Gastrocnemius medialis (tissue), 4 donors: Measurements from ENCODE around the gene CTBP2.

ENCODE experiments used
- CTCF ChIP-seq, 5 experiments: fragments of 450-650 bp in 3 of 5; fragments of 200-600 bp in 2 of 5; sonication (generic) in 2 of 5; IDR thresholded peaks in 4 of 5; conservative IDR thresholded peaks in 1 of 5; 1 replicate in 4 of 5; 2 replicates in 1 of 5; pipeline ENCODE4 v1.5.1; 2016 to 2019; ENCODE audit warnings: antibody characterized with exemption in 5 of 5, mild to moderate bottlenecking in 3 of 5, moderate library complexity in 3 of 5
- POLR2A ChIP-seq, 2 donors: fragments of 450-650 bp; IDR thresholded peaks; one replicate each; pipeline ENCODE4 v1.6.1; 2017; ENCODE audit warnings: antibody characterized with exemption in 2 of 2, mild to moderate bottlenecking in 2 of 2, moderate library complexity in 2 of 2

DNA sequence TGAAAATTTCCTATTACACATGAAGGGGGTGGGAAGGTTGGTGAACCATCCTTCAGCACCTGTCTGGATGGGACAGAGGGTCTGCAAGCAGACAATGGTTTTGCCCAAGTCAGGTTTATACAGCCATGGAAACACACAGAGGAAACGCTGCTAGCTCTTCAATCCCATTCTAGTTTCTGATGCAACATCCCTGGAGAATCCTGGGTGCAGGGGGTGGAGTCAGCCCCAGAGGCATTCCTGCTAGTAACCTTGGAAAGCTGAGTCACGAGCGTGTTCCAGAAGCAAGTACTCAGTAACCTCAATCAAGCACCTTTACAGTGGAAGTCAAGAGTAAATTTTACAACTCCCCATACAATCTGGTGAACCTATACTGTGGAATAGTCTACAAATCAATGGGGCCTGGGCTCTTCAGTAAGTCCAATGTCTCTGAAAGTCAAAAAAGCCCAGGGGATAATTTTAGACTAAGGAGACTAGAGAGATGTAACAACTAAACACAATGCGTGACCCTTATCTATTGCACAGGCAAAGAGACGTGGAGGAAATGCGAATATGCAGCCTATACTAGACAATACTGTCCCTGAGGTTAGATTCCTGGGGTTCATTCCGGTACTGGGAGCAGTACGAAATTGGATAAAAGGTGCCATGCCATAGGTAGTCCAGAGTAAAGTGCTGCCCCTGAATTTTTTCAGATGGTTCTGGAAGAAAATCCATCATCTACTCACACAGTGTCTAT lies 123.1 kb downstream of the CTBP2 start:
- no peak for TF ChIP-seq POLR2A (IDR thresholded peaks at IDR 0.05)
- no peak for TF ChIP-seq CTCF (IDR thresholded peaks at IDR 0.05 in 4 of 5, conservative IDR thresholded peaks at IDR 0.05 in 1 of 5)
